H1 (cell line): ENCODE data around the gene GRIN2C. TPM values are rescaled to one million over a fixed set of nuclear protein-coding genes. Genes with fewer than 3 reads are reported as not detected.

Experiments used
- CTCF ChIA-PET: fragments of 300-600 bp; sonication (Branson Sonifier 250); formaldehyde crosslinking; loops from one replicate; lab custom pipeline; 2021; ENCODE audit not compliant: partially characterized antibody; lab: Charles Lee
- POLR2A ChIA-PET: fragments of 300-600 bp; sonication (Branson Sonifier 250); formaldehyde crosslinking; loops from one replicate; lab custom pipeline; 2021; ENCODE audit warnings: inconsistent platforms; ENCODE audit not compliant: partially characterized antibody; lab: Charles Lee
- DNase-seq, 2 experiments: peaks; one replicate each; pipeline versions ENCODE4 v3.0.0 to v3.0.0-alpha.2; 2010 to 2022; ENCODE audit warnings: low spot score in 2 of 2, low read depth in 1 of 2, mixed read lengths in 1 of 2
- FAIRE-seq: peaks from 2 replicates; lab custom pipeline; 2011; peaks lifted over from hg19 to GRCh38; lab: Jason Lieb, UNC
- H2AFZ ChIP-seq: 2 replicates; pipeline ENCODE4 v1.8.1; 2012; ENCODE audit warnings: low read length, inconsistent platforms
- H2AK5ac ChIP-seq: 2 replicates; pipeline ENCODE4 v1.6.1; 2013; ENCODE audit warnings: low read depth, low read length
- H2BK120ac ChIP-seq: replicated peaks from 2 replicates; pipeline ENCODE3; 2013; ENCODE audit warnings: low read depth, low read length, inconsistent platforms
- H2BK12ac ChIP-seq: 2 replicates; pipeline ENCODE4 v1.6.1; 2013; ENCODE audit warnings: low read depth, low read length
- H2BK15ac ChIP-seq: 2 replicates; pipeline ENCODE4 v1.6.1; 2013; ENCODE audit warnings: low read length
- H2BK20ac ChIP-seq: 2 replicates; pipeline ENCODE4 v1.6.1; 2013; ENCODE audit warnings: low read length
- H2BK5ac ChIP-seq: 2 replicates; pipeline ENCODE4 v1.6.1; 2013; ENCODE audit warnings: low read depth, low read length
- H3K14ac ChIP-seq: 2 replicates; pipeline ENCODE4 v1.6.1; 2013; ENCODE audit warnings: inconsistent platforms; ENCODE audit not compliant: insufficient read length
- H3K18ac ChIP-seq: 2 replicates; pipeline ENCODE4 v1.6.1; 2013; ENCODE audit warnings: low read length; ENCODE audit errors: extremely low read depth
- H3K23ac ChIP-seq: 2 replicates; pipeline ENCODE4 v1.6.1; 2013; ENCODE audit warnings: inconsistent platforms; ENCODE audit not compliant: insufficient read length
- H3K23me2 ChIP-seq: 2 replicates; pipeline ENCODE4 v1.6.1; 2013; ENCODE audit warnings: low read depth, low read length
- H3K27ac ChIP-seq: 2 replicates; pipeline ENCODE4 v1.6.1; 2011; ENCODE audit warnings: low read depth, low read length, inconsistent platforms
- H3K27me3 ChIP-seq, 4 experiments: replicated peaks in 1 of 4; 1 replicate in 1 of 4; 2 replicates in 3 of 4; pipeline versions ENCODE4 v1.6.1 to v1.8.1; 2011 to 2013; ENCODE audit warnings: low read length in 3 of 4, mild to moderate bottlenecking in 3 of 4, inconsistent platforms in 2 of 4, mixed read lengths in 2 of 4, moderate library complexity in 1 of 4; ENCODE audit not compliant: control insufficient read depth in 3 of 4, insufficient read depth in 3 of 4; ENCODE audit errors: extremely low read depth in 1 of 4
- H3K36me3 ChIP-seq, 4 experiments: 2 replicates each; pipeline versions ENCODE4 v1.6.1 to v1.8.1; 2011 to 2013; ENCODE audit warnings: mild to moderate bottlenecking in 4 of 4, low read length in 3 of 4, moderate library complexity in 2 of 4, control low read depth in 1 of 4, inconsistent platforms in 1 of 4; ENCODE audit not compliant: insufficient read depth in 4 of 4, control insufficient read depth in 2 of 4
- H3K4ac ChIP-seq: replicated peaks from 2 replicates; pipeline ENCODE3; 2013; ENCODE audit warnings: low read length, low read depth, mixed read lengths, inconsistent platforms; ENCODE audit not compliant: insufficient read length
- H3K4me1 ChIP-seq, 4 experiments: replicated peaks in 1 of 4; 1 replicate in 1 of 4; 2 replicates in 3 of 4; pipeline versions ENCODE4 v1.6.1 to v1.8.1; 2011 to 2013; ENCODE audit warnings: low read length in 3 of 4, inconsistent platforms in 2 of 4, mixed read lengths in 1 of 4; ENCODE audit not compliant: insufficient read depth in 4 of 4, control insufficient read depth in 3 of 4
- H3K4me2 ChIP-seq, 2 experiments: 2 replicates each; pipeline versions ENCODE4 v1.6.1 to v1.8.1; 2011 to 2013; ENCODE audit warnings: low read depth in 2 of 2, low read length in 2 of 2, control low read depth in 1 of 2, inconsistent platforms in 1 of 2, mild to moderate bottlenecking in 1 of 2; ENCODE audit not compliant: insufficient read depth in 1 of 2
- H3K4me3 ChIP-seq, 4 experiments: fragments of 200-600, 300-600 bp in 1 of 4; sonication (generic), shearing (Covaris generic), sonication (Bioruptor Twin) in 1 of 4; 2 replicates each; pipeline versions ENCODE4 v1.5.1 to v1.8.1; 2011 to 2016; ENCODE audit warnings: low read length in 4 of 4, low read depth in 3 of 4, control low read depth in 2 of 4, inconsistent platforms in 2 of 4, mild to moderate bottlenecking in 2 of 4, mixed read lengths in 1 of 4, moderate library complexity in 1 of 4; ENCODE audit not compliant: insufficient read depth in 2 of 4; ENCODE audit errors: extremely low read depth in 1 of 4
- H3K56ac ChIP-seq: replicated peaks from 2 replicates; pipeline ENCODE3; 2013; ENCODE audit warnings: low read depth, mild to moderate bottlenecking, mixed read lengths, low read length, inconsistent platforms; ENCODE audit not compliant: insufficient read length
- H3K79me1 ChIP-seq: 2 replicates; pipeline ENCODE4 v1.6.1; 2013; ENCODE audit warnings: low read depth, low read length, control low read depth
- H3K79me2 ChIP-seq, 2 experiments: 2 replicates each; pipeline versions ENCODE4 v1.6.1 to v1.8.1; 2012 to 2013; ENCODE audit warnings: low read length in 2 of 2, mild to moderate bottlenecking in 2 of 2, inconsistent platforms in 1 of 2; ENCODE audit not compliant: insufficient read depth in 2 of 2, control insufficient read depth in 1 of 2
- H3K9ac ChIP-seq, 4 experiments: replicated peaks in 1 of 4; 1 replicate in 1 of 4; 2 replicates in 3 of 4; pipeline versions ENCODE4 v1.6.1 to v1.8.1; 2011 to 2013; ENCODE audit warnings: low read depth in 3 of 4, low read length in 3 of 4, control low read depth in 2 of 4, mild to moderate bottlenecking in 2 of 4, moderate library complexity in 2 of 4, inconsistent platforms in 1 of 4; ENCODE audit errors: extremely low read depth in 1 of 4
- H3K9me3 ChIP-seq, 2 experiments: 2 replicates each; pipeline versions ENCODE4 v1.6.1 to v1.8.1; 2012 to 2013; ENCODE audit warnings: mild to moderate bottlenecking in 2 of 2, moderate library complexity in 2 of 2, control low read depth in 1 of 2, inconsistent platforms in 1 of 2, low read depth in 1 of 2, low read length in 1 of 2, mixed read lengths in 1 of 2; ENCODE audit not compliant: insufficient read depth in 2 of 2
- H4K20me1 ChIP-seq, 2 experiments: replicated peaks in 1 of 2; 2 replicates each; pipeline versions ENCODE3 to v1.8.1; 2011 to 2013; ENCODE audit warnings: inconsistent platforms in 2 of 2, low read length in 2 of 2, mild to moderate bottlenecking in 1 of 2; ENCODE audit not compliant: insufficient read depth in 2 of 2, control insufficient read depth in 1 of 2
- H4K5ac ChIP-seq: 2 replicates; pipeline ENCODE4 v1.6.1; 2013; ENCODE audit warnings: low read length, low read depth, mixed read lengths, inconsistent platforms; ENCODE audit not compliant: insufficient read length
- H4K8ac ChIP-seq: 2 replicates; pipeline ENCODE4 v1.8.0; 2013; ENCODE audit warnings: mild to moderate bottlenecking, moderate library complexity, low read length, inconsistent platforms; ENCODE audit not compliant: insufficient read depth; ENCODE audit errors: extremely low read depth
- H4K91ac ChIP-seq: replicated peaks from 2 replicates; pipeline ENCODE3; 2013; ENCODE audit warnings: low read length, mixed read lengths, inconsistent platforms; ENCODE audit not compliant: insufficient read length
- ATF2 ChIP-seq: IDR thresholded peaks from 2 replicates; pipeline ENCODE4 v1.6.1; 2012; ENCODE audit warnings: low read length, inconsistent platforms
- CBX8 ChIP-seq: fragments of 300-800, 300-1000 bp; sonication (generic); IDR thresholded peaks from 2 replicates; pipeline ENCODE4 v1.7.1; 2016; ENCODE audit warnings: low read depth, low read length, borderline replicate concordance
- EZH2 ChIP-seq: fragments of 200-600 bp; sonication (generic); IDR thresholded peaks from 2 replicates; pipeline ENCODE4 v1.7.1; 2012; ENCODE audit warnings: low read depth, mild to moderate bottlenecking, moderate library complexity, low read length, inconsistent platforms; ENCODE audit not compliant: severe bottlenecking
- GTF2F1 ChIP-seq: IDR thresholded peaks from 2 replicates; pipeline ENCODE4 v1.6.1; 2012; ENCODE audit warnings: low read depth, low read length, improper control_type of control experiment, borderline replicate concordance
- RNF2 ChIP-seq: fragments of 200-900, 300-1000 bp; sonication (generic); IDR thresholded peaks from 2 replicates; pipeline ENCODE4 v1.7.1; 2016; ENCODE audit warnings: borderline replicate concordance, low read depth, mild to moderate bottlenecking, antibody characterized with exemption, low read length; ENCODE audit not compliant: poor library complexity, severe bottlenecking; ENCODE audit errors: missing control alignments
- SIRT6 ChIP-seq: IDR thresholded peaks from one replicate; pipeline ENCODE4 v1.7.1; 2012; ENCODE audit warnings: low read length, inconsistent platforms
- ZNF274 ChIP-seq: IDR thresholded peaks from 2 replicates; pipeline ENCODE4 v1.7.0; 2012; ENCODE audit warnings: low read length, borderline replicate concordance; ENCODE audit errors: extremely low read depth
- WGBS, 2 experiments: shearing (Covaris generic) in 1 of 2; methylation state at CpG; one replicate each; pipeline versions ENCODE4 v1.1.6 to v1.1.7; 2013 to 2015; ENCODE audit warnings: low lambda C conversion rate in 2 of 2, mixed read lengths in 2 of 2, inconsistent platforms in 1 of 2, low coverage in 1 of 2, missing lambda C conversion rate in 1 of 2; ENCODE audit not compliant: insufficient replicate concordance in 2 of 2, insufficient coverage in 1 of 2, insufficient read length in 1 of 2; ENCODE audit errors: extremely low coverage in 1 of 2, missing lambda C conversion rate in 1 of 2; 5-methylcytosine and 5-hydroxymethylcytosine counted together
- polyA plus RNA-seq, 7 experiments: library from polyadenylated mRNA; depleted of rRNA in 3 of 7; stranded (reverse) in 5 of 7; unstranded in 2 of 7; fragments of >200 nt in 5 of 7; fragments of 200-250 nt in 2 of 7; gene quantifications; 1 replicate in 5 of 7; 2 replicates in 1 of 7; 4 replicates in 1 of 7; pipeline versions ENCODE4 v1.2.1 to v1.2.3, GENCODE V29; 2011 to 2013; ENCODE audit warnings: missing spikeins in 2 of 7, mixed read lengths in 2 of 7
- total RNA-seq: library from RNA; stranded (reverse); fragmentation: NEBNext Ultra II Directional; extraction: Animal tissue kit (Norgen Biotek cat#: 25700); gene quantifications from 2 replicates; pipeline ENCODE4 v1.2.1, GENCODE V29; 2021

Gene GRIN2C
- total and polyA plus RNA-seq, 2 of the 8 experiments (the other 6 are each of a cell fraction or from before 2014, with no cell fraction given): 0.06 to 0.07 TPM

DNA sequence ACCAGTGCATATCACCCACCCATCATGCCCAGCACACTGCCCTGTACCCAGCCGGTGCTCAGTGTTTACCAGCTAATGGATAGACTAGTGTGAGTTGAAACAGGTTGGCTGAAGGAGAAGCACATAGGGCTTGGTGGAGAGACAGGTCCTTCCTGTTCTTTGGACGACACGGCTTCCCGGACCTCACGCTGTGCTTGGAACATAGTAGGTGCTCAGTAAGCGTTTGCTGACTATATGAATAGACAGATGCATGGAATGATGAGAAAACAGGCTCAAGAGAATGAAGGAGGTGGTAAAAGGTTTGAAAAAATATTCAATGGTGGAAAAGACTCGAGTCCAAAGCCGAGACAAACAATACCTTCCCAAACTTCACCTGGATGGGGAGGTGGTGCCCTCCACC lies 40.5 kb upstream of the GRIN2C start:
- FAIRE-seq: no peak
- H2BK15ac ChIP-seq: no peak overlapping the region
- no peaks in the 10 kb centered on the region for H3K79me1 ChIP-seq
- no peak overlapping the region for H3K18ac ChIP-seq
- no peak overlapping the region for H3K23ac ChIP-seq
- H3K4ac ChIP-seq: no peak overlapping the region
- no peak overlapping the region for H3K4me2 ChIP-seq
- H3K4me3 ChIP-seq: no peak overlapping the region
- ChIA-PET CTCF (interaction anchor here (0.5 to 1.3 kb wide), 3 partner anchors 13 to 61 kb away, joined by 3 to 5 read pairs (median 4); no protein-coding TSS in a partner anchor), POLR2A (no interaction called here)
- no peak overlapping the region for H2AK5ac ChIP-seq
- H2AFZ ChIP-seq: no peak overlapping the region
- H4K5ac ChIP-seq: no peak overlapping the region
- H4K91ac ChIP-seq: no peak overlapping the region
- H3K4me1 ChIP-seq: peaks cover 0 to 9% (median 5%) of the 10 kb centered on the region in 4 experiments; a peak in 5 of 7 replicates
- no peaks in the 10 kb centered on the region for H3K9me3 ChIP-seq
- H2BK5ac ChIP-seq: no peak overlapping the region
- no peak overlapping the region for H3K14ac ChIP-seq
- H3K27me3 ChIP-seq: peaks cover 0 to 16% (median 8%) of the 10 kb centered on the region in 4 experiments; a peak in 6 of 7 replicates
- H3K23me2 ChIP-seq: no peaks in the 10 kb centered on the region
- no peaks in the 10 kb centered on the region for H4K20me1 ChIP-seq
- no peak overlapping the region for H3K27ac ChIP-seq
- no peak overlapping the region for H2BK20ac ChIP-seq
- 90% methylated on average over 8 of the region's 8 CpGs; no CpG with 5 or more reads in 1 of the 2 experiments for WGBS, 2 experiments
- no peak overlapping the region for H3K56ac ChIP-seq
- H2BK12ac ChIP-seq: no peak overlapping the region
- DNase-seq: no peak
- H3K79me2 ChIP-seq: no peaks in the 10 kb centered on the region
- no peak overlapping the region for H4K8ac ChIP-seq
- TF ChIP-seq CBX8 (no peak), SIRT6 (no peak), GTF2F1 (no peak), EZH2 (no peak), RNF2 (no peak), ATF2 (no peak), ZNF274 (no peak)
- H2BK120ac ChIP-seq: no peak overlapping the region
- H3K36me3 ChIP-seq: no peaks in the 10 kb centered on the region
- H3K9ac ChIP-seq: no peak overlapping the region
